ENCODE measurements around the gene PSMB8.
A peak's percentile ranks its signal among the peaks of the same experiment; 100 is the strongest.
"Not testable (repeated sequence)": the region's sequence is repeated elsewhere in the genome, so short reads cannot be mapped to it uniquely, and the experiment has no call there.

The PSMB8 gene

GRCh38 chr6:32815996-32816395 lies 27.9 kb downstream of the PSMB8 start:
- Histone ChIP-seq H3K9ac (ENCODE audit: low read length) (no peak overlapping the region), H3K27me3 (ENCODE audit: control insufficient read depth, insufficient read depth, low read length) (peaks cover 9% of the 10 kb centered on the region), H3K4me1 (ENCODE audit: control insufficient read depth, insufficient read depth, low read length) (peaks cover 4% of the 10 kb centered on the region; the same call in 1 of the 2 replicates), H3K4me3 (ENCODE audit: low read depth, low read length) (no peak overlapping the region), H3K36me3 (ENCODE audit: control insufficient read depth, insufficient read depth, low read length) (no peaks in the 10 kb centered on the region), H3K9me3 (ENCODE audit: control insufficient read depth, insufficient read depth, low read depth, low read length) (no peaks in the 10 kb centered on the region), H3K27ac (ENCODE audit: low read depth, low read length) (no peak overlapping the region)

GRCh38 chr6:32815115-32815514 lies 28.7 kb downstream of the PSMB8 start:
- peaks cover 4% of the 10 kb centered on the region; the same call in 1 of the 2 replicates for H3K4me1 ChIP-seq (ENCODE audit: control insufficient read depth, insufficient read depth, low read length)
- no peaks in the 10 kb centered on the region for H3K36me3 ChIP-seq (ENCODE audit: control insufficient read depth, insufficient read depth, low read length)
- no peaks in the 10 kb centered on the region for H3K9me3 ChIP-seq (ENCODE audit: control insufficient read depth, insufficient read depth, low read depth, low read length)
- H3K4me3 ChIP-seq (ENCODE audit: low read depth, low read length): no peak overlapping the region
- H3K9ac ChIP-seq (ENCODE audit: low read length): no peak overlapping the region
- peaks cover 9% of the 10 kb centered on the region for H3K27me3 ChIP-seq (ENCODE audit: control insufficient read depth, insufficient read depth, low read length)
- H3K27ac ChIP-seq (ENCODE audit: low read depth, low read length): no peak overlapping the region

GRCh38 chr6:32814145-32814544 lies 29.7 kb downstream of the PSMB8 start:
- no peak overlapping the region for H3K27ac ChIP-seq (ENCODE audit: low read depth, low read length)
- no peaks in the 10 kb centered on the region for H3K36me3 ChIP-seq (ENCODE audit: control insufficient read depth, insufficient read depth, low read length)
- H3K27me3 ChIP-seq (ENCODE audit: control insufficient read depth, insufficient read depth, low read length): peaks cover 9% of the 10 kb centered on the region
- no peak overlapping the region for H3K9ac ChIP-seq (ENCODE audit: low read length)
- H3K9me3 ChIP-seq (ENCODE audit: control insufficient read depth, insufficient read depth, low read depth, low read length): no peaks in the 10 kb centered on the region
- H3K4me1 ChIP-seq (ENCODE audit: control insufficient read depth, insufficient read depth, low read length): no peaks in the 10 kb centered on the region
- H3K4me3 ChIP-seq (ENCODE audit: low read depth, low read length): no peak overlapping the region

GRCh38 chr6:32809171-32809570 lies 34.7 kb downstream of the PSMB8 start:
- no peaks in the 10 kb centered on the region for H3K36me3 ChIP-seq (ENCODE audit: control insufficient read depth, insufficient read depth, low read length)
- no peak overlapping the region for H3K4me3 ChIP-seq (ENCODE audit: low read depth, low read length)
- H3K27me3 ChIP-seq (ENCODE audit: control insufficient read depth, insufficient read depth, low read length): peaks cover 9% of the 10 kb centered on the region

GRCh38 chr6:32807020-32807580 lies 36.7 kb downstream of the PSMB8 start:
- Histone ChIP-seq H3K36me3 (ENCODE audit: control insufficient read depth, insufficient read depth, low read length) (no peaks in the 10 kb centered on the region), H3K9ac (ENCODE audit: low read length) (no peak overlapping the region), H3K27ac (ENCODE audit: low read depth, low read length) (no peak overlapping the region), H3K4me3 (ENCODE audit: low read depth, low read length) (no peak overlapping the region), H3K9me3 (ENCODE audit: control insufficient read depth, insufficient read depth, low read depth, low read length) (no peaks in the 10 kb centered on the region), H3K4me1 (ENCODE audit: control insufficient read depth, insufficient read depth, low read length) (peaks cover 5% of the 10 kb centered on the region), H3K27me3 (ENCODE audit: control insufficient read depth, insufficient read depth, low read length) (peaks cover 9% of the 10 kb centered on the region)

More at GRCh38 chr6:32809171-32809570, 34.7 kb downstream of the PSMB8 start:
- Histone ChIP-seq H3K27ac (ENCODE audit: low read depth, low read length) (no peak overlapping the region), H3K4me1 (ENCODE audit: control insufficient read depth, insufficient read depth, low read length) (peaks cover 5% of the 10 kb centered on the region), H3K9me3 (ENCODE audit: control insufficient read depth, insufficient read depth, low read depth, low read length) (no peaks in the 10 kb centered on the region), H3K9ac (ENCODE audit: low read length) (no peak overlapping the region)

- peaks cover 12% of the 10 kb centered on the region for H3K27me3 ChIP-seq (ENCODE audit: control insufficient read depth, insufficient read depth, low read length)
- not testable (repeated sequence) for H3K9ac ChIP-seq (ENCODE audit: low read length); H3K4me1 ChIP-seq (ENCODE audit: control insufficient read depth, insufficient read depth, low read length); H3K27ac ChIP-seq (ENCODE audit: low read depth, low read length); H3K4me3 ChIP-seq (ENCODE audit: low read depth, low read length); H3K9me3 ChIP-seq (ENCODE audit: control insufficient read depth, insufficient read depth, low read depth, low read length); H3K36me3 ChIP-seq (ENCODE audit: control insufficient read depth, insufficient read depth, low read length)
Observed at GRCh38 chr6:32805404-32805803, 38.4 kb downstream of the PSMB8 start.

GRCh38 chr6:32803416-32803815 lies 40.4 kb downstream of the PSMB8 start:
- H3K4me3 ChIP-seq (ENCODE audit: low read depth, low read length): no peak overlapping the region
- no peaks in the 10 kb centered on the region for H3K9me3 ChIP-seq (ENCODE audit: control insufficient read depth, insufficient read depth, low read depth, low read length)
- peaks cover 12% of the 10 kb centered on the region for H3K27me3 ChIP-seq (ENCODE audit: control insufficient read depth, insufficient read depth, low read length)

GRCh38 chr6:32799740-32800139 lies 44.1 kb downstream of the PSMB8 start:
- peaks cover 2% of the 10 kb centered on the region; the same call in 1 of the 2 replicates for H3K4me1 ChIP-seq (ENCODE audit: control insufficient read depth, insufficient read depth, low read length)
- no peak overlapping the region for H3K4me3 ChIP-seq (ENCODE audit: low read depth, low read length)
- H3K36me3 ChIP-seq (ENCODE audit: control insufficient read depth, insufficient read depth, low read length): no peaks in the 10 kb centered on the region
- H3K9me3 ChIP-seq (ENCODE audit: control insufficient read depth, insufficient read depth, low read depth, low read length): no peaks in the 10 kb centered on the region
- peaks cover 12% of the 10 kb centered on the region for H3K27me3 ChIP-seq (ENCODE audit: control insufficient read depth, insufficient read depth, low read length)
- no peak overlapping the region for H3K27ac ChIP-seq (ENCODE audit: low read depth, low read length)
- H3K9ac ChIP-seq (ENCODE audit: low read length): no peak overlapping the region

More at GRCh38 chr6:32803416-32803815, 40.4 kb downstream of the PSMB8 start:
- no peak overlapping the region for H3K9ac ChIP-seq (ENCODE audit: low read length)
- H3K27ac ChIP-seq (ENCODE audit: low read depth, low read length): no peak overlapping the region
- peaks cover 5% of the 10 kb centered on the region for H3K4me1 ChIP-seq (ENCODE audit: control insufficient read depth, insufficient read depth, low read length)
- H3K36me3 ChIP-seq (ENCODE audit: control insufficient read depth, insufficient read depth, low read length): no peaks in the 10 kb centered on the region

GRCh38 chr6:32799168-32799567 lies 44.7 kb downstream of the PSMB8 start:
- H3K36me3 ChIP-seq (ENCODE audit: control insufficient read depth, insufficient read depth, low read length): no peaks in the 10 kb centered on the region
- no peak overlapping the region for H3K4me3 ChIP-seq (ENCODE audit: low read depth, low read length)
- H3K27me3 ChIP-seq (ENCODE audit: control insufficient read depth, insufficient read depth, low read length): peaks cover 12% of the 10 kb centered on the region
- H3K4me1 ChIP-seq (ENCODE audit: control insufficient read depth, insufficient read depth, low read length): peaks cover 2% of the 10 kb centered on the region; the same call in 1 of the 2 replicates
- no peak overlapping the region for H3K27ac ChIP-seq (ENCODE audit: low read depth, low read length)
- no peaks in the 10 kb centered on the region for H3K9me3 ChIP-seq (ENCODE audit: control insufficient read depth, insufficient read depth, low read depth, low read length)
- no peak overlapping the region for H3K9ac ChIP-seq (ENCODE audit: low read length)

GRCh38 chr6:32796848-32797776 lies 46.7 kb downstream of the PSMB8 start:
- Histone ChIP-seq H3K27ac (ENCODE audit: low read depth, low read length) (no peak overlapping the region), H3K9ac (ENCODE audit: low read length) (no peak overlapping the region), H3K27me3 (ENCODE audit: control insufficient read depth, insufficient read depth, low read length) (peaks cover 3% of the 10 kb centered on the region; the same call in 1 of the 2 replicates), H3K36me3 (ENCODE audit: control insufficient read depth, insufficient read depth, low read length) (no peaks in the 10 kb centered on the region), H3K4me3 (ENCODE audit: low read depth, low read length) (peak overlapping the region; percentile 40), H3K4me1 (ENCODE audit: control insufficient read depth, insufficient read depth, low read length) (peaks cover 7% of the 10 kb centered on the region; the same call in 1 of the 2 replicates), H3K9me3 (ENCODE audit: control insufficient read depth, insufficient read depth, low read depth, low read length) (no peaks in the 10 kb centered on the region)

- Histone ChIP-seq H3K9me3 (ENCODE audit: control insufficient read depth, insufficient read depth, low read depth, low read length) (no peaks in the 10 kb centered on the region), H3K36me3 (ENCODE audit: control insufficient read depth, insufficient read depth, low read length) (no peaks in the 10 kb centered on the region), H3K9ac (ENCODE audit: low read length) (no peak overlapping the region), H3K4me3 (ENCODE audit: low read depth, low read length) (no peak overlapping the region), H3K27me3 (ENCODE audit: control insufficient read depth, insufficient read depth, low read length) (peaks cover 4% of the 10 kb centered on the region; the same call in 1 of the 2 replicates), H3K4me1 (ENCODE audit: control insufficient read depth, insufficient read depth, low read length) (peaks cover 7% of the 10 kb centered on the region; the same call in 1 of the 2 replicates), H3K27ac (ENCODE audit: low read depth, low read length) (no peak overlapping the region)
Observed at GRCh38 chr6:32794510-32794909, 49.3 kb downstream of the PSMB8 start.
